D721Med (cell line): ENCODE results near the gene CNBP.

Experiments used
- DNase-seq: peaks from one replicate; pipeline ENCODE4 v3.0.0; 2011; ENCODE audit warnings: low spot score; ENCODE audit not compliant: insufficient read length
- FAIRE-seq: peaks from 2 replicates; lab custom pipeline; 2011; peaks lifted over from hg19 to GRCh38; lab: Jason Lieb, UNC
- CTCF ChIP-seq: IDR thresholded peaks from 2 replicates; pipeline ENCODE4 v1.5.1; 2012; ENCODE audit warnings: mild to moderate bottlenecking, control low read depth; ENCODE audit not compliant: insufficient read depth; ENCODE audit errors: missing control alignments

Gene CNBP

DNA sequence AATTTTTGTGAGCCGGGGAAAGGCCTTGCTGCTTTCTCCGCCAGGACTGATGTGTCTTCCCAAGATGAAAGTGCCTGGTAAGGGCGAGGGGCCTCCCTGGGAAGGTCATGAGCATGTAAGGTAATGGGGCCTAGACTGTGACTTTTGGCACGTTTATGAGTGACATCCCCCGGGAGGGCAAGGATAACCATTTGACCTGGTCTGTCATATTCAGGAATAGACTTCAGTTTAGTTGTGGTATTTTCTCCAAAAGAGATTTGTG, 631 bp upstream of the CNBP start:
- no peak for DNase-seq

GRCh38 chr3:129182390-129183185, 1.1 kb downstream of the CNBP start:
- no peak for FAIRE-seq
- no peak for DNase-seq
- no peak for TF ChIP-seq CTCF

More for the DNA sequence above, 631 bp upstream of the CNBP start:
- no peak for FAIRE-seq
- TF ChIP-seq CTCF = no peak

DNA sequence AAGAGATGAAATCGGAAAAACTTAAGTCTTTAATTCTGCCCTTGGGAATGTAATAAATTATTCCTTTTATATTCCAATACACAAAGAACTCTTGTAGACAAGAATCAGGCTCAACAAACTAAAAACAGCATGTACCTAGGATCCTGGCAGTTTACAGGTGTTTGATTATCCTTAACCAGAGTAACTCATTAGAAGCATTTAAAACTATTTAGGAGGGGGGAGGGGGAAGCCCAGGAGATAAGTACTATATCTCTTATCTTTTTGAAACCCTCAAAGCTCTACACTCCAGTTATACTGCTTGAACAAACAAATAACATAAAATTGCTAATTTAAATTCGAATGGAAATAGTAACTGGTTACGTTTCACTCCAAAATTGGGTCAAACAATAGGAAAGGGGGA, 1.9 kb downstream of the CNBP start:
- FAIRE-seq (no peak), DNase-seq (no peak)
- TF ChIP-seq CTCF = no peak

GRCh38 chr3:129180461-129180860, 3.2 kb downstream of the CNBP start:
- no peak for TF ChIP-seq CTCF
- FAIRE-seq (no peak), DNase-seq (no peak)

DNA sequence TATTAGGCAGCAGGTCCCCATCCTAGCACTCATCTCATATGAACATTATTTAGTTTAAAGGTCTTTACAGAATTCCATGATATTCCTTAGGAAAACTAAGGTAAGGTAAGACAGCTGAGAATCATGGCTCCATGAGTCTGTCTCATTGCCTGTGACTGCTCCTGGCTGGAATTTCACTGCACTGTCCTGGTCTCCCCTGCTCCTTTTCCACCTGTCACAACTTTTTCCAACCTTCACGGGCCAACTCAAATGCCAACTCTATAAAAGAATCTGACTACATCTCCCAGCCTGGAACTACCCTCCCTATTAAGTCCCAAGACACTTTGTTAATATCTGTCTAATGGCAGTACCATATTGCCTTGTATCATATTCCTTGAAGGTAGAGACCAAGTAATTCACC, 7.6 kb downstream of the CNBP start:
- FAIRE-seq = no peak
- no peak for TF ChIP-seq CTCF
- DNase-seq = no peak

DNA sequence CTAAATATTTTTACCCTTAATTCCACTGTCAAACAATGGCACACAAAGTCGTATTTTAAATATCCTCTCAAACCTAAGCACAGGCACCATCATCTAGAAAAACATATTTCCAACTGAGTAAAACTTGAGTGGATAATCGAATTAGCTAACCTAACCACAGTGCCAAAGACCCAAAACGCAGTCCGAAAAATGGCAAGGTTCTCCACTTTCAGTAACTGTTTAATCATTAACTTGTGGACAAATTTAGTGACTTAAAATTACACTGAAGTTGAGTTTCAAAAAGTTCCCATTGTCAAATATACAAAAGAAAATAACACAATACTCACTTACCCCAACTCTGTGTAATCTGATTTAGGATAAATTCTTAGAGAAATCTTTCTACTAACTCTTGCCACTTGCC, 10.0 kb downstream of the CNBP start:
- FAIRE-seq (no peak), DNase-seq (no peak)
- TF ChIP-seq CTCF = no peak

DNA sequence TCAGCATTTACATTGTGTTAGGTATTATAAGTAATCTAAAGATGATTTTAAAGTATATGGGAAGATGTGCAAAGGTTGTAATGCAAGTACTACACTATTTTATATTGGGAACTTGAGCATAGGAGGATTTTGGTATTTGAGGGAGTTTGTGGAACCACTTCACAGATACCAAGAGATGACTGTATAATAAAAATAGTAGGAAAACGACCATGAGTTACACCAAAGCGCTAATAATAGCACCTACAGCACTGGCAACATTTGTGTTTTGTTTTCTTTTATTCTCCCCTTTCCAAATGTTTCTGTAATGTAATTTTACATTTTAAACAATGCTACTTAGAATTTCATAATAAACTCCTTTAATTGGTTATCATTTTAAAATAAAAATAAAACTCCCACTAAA, 10.5 kb downstream of the CNBP start:
- no peak for TF ChIP-seq CTCF
- FAIRE-seq = no peak
- DNase-seq = no peak
